Measurements from ENCODE around the gene BRIP1.

The BRIP1 gene

DNA sequence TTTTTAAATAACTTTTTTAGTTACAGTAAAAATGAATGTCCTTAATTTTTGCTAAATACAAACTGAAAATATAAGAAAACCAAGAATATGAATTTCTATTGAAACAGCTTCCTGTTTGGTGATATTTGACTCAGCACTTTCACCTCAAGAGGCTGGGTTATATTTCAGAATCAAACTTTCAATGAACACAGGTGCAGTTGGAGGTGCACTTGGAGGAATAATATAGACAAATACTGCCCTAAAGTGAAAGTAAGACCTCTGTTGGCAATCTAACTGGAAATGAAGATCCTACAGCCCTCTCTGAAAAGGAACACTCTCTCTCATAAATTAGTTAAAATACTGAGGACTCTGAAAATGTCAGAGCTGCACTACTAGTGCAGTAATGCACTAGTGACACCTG, 106.2 kb downstream of the BRIP1 start:
- no peak for DNase-seq (ENCODE audit: low spot score)

DNA sequence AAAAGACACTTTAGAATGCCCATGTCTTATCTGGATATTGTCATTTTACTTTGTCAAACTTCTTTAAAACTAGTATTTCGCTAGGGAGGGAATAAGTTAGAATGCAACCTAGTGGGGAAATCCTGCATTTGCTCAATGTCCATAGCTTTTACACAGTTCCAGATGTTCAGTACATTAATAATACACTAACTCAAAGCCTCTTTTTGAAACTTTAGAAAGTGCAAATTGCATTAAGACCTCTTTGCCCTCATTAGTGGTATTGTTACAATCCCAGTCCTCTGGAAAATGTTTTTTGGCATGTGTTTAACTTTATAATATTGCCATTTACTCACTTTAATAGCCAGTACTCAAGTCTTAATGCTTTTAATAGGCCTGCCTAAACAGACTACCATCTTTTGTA, 106.8 kb downstream of the BRIP1 start:
- no peak for DNase-seq (ENCODE audit: low spot score)

DNA sequence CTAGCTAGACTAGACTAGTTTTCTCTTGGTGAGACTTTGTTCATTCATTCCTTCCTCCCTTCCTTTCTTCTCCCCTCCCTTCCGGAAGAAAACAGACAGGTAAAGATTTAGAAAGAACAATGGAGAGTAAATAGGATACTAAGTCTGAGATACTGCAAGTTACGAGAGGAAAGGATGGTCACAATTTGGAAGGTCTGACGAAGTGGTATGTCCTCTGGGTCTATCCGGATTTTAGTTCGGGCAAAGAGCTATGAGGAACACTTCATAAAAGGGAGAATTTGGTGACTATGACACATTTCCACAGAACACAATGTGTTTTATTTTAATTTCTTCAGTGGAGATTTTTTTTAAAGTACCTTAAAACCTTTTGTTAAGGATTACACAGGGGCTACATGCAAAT, 107.7 kb downstream of the BRIP1 start:
- no peak for DNase-seq (ENCODE audit: low spot score)

DNA sequence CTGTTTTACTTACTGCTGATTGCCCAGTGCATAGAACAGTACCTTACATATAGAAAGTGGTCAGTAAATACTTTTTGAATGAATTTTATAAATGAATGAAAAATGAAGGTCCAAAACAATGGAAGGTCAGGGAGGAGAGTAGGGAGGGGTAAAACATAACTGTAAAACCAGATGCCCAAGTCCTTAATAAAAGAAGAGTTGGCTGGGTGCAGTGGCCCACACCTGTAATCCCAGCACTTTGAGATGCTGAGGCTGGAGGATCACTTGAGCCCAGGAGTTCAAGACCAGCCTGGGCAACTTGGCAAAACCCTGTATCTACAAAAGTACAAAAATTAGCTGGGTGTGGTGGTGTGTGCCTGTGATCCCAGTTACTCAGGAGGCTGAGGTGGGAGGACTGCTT, 108.2 kb downstream of the BRIP1 start:
- DNase-seq (ENCODE audit: low spot score), result no peak

- no peak for DNase-seq (ENCODE audit: low spot score)
Observed at GRCh38 chr17:61754124-61754523, 109.2 kb downstream of the BRIP1 start.

DNA sequence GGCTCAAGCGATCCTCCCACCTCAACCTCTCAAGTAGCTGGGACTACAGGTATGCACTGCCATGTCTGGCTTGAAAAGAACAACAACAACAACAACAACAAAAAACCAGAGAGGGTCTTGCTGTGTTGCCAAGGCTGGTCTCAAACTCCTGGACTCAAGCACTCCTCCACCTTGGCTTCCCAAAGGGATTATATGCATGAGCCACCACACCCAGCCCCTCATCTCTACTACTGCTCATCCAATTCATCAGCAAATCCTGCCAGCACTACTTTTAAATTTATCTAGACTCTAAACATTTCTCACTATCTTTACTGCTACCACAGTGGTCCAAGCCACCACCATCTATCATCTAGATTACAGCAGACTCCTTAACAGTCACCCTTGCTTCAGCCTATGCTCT, 109.6 kb downstream of the BRIP1 start:
- no peak for DNase-seq (ENCODE audit: low spot score)

GRCh38 chr17:61750656-61751055, 112.7 kb downstream of the BRIP1 start:
- no peak for DNase-seq (ENCODE audit: low spot score)

DNA sequence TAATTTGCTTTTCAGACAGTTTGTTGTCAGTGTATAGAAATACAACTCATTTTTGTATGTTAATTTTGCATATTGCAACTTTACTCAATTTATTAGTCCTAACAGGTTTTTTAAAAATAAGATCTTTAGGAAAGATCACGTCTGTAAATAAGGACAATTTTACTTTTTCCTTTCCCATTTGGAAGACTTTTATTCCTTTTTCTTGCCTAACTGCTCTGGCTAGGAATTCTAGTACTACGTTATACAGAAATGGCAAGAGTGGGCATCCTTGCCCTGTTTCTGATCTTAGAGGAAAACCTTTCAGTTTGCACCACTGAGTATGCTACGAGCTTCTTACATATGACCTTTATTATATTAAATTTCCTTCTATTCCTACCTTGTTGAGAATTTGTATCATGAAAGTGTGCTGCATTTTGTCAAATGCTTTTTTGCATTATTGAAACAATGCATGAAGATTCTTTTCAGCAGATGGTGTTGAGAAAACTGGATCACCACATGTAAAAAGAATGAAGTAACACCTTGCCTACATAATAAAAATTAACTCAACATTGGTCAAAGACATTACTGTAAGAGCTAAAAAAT, 113.4 kb downstream of the BRIP1 start:
- no peak for DNase-seq (ENCODE audit: low spot score)

GRCh38 chr17:61746248-61746985, 116.9 kb downstream of the BRIP1 start:
- no peak for DNase-seq (ENCODE audit: low spot score)

- no peak for DNase-seq (ENCODE audit: low spot score)
Observed at GRCh38 chr17:61744804-61745203, 118.5 kb downstream of the BRIP1 start.

- no peak for DNase-seq (ENCODE audit: low spot score)
Observed at GRCh38 chr17:61744252-61744651, 119.1 kb downstream of the BRIP1 start.

GRCh38 chr17:61743766-61744165, 119.6 kb downstream of the BRIP1 start:
- DNase-seq (ENCODE audit: low spot score), result no peak

GRCh38 chr17:61739002-61739401, 124.3 kb downstream of the BRIP1 start:
- no peak for DNase-seq (ENCODE audit: low spot score)

DNA sequence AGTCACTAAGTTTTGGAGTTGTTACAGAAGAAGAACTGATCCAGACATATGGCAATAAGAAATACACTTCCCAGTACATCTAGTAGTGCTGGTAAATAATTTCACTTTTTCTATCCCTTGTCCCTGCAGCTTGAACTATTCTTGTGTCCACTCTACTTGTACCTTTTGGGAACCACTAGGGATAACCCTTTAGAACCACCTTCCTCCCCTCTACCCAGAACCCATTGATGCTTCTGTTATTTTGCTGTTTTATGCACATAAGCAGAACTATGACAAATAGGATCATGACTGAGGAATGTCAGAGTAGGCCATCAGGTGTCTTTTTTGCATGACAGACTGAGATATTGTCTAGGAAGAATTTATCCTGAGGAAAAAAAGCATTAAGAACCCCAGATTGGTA, 125.1 kb downstream of the BRIP1 start:
- no peak for DNase-seq (ENCODE audit: low spot score)

DNA sequence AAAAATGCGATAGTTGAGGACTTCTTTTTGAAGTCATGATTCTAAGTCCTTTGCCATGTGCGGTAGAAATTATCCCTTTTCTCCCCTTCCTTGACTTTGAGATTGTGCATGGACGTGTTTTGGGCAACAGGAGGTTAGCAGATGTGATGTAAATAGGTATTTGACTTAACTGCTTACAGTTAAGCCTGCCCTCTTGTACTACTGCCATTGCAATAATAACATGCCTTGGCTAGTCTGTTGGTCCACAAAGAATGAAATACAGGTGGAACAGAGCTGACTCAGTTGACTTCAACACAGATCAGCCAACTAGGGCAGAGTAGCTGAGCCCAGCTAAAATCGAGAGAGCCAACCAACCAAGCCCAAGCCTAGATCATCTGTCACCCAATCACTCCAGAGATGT, 125.5 kb downstream of the BRIP1 start:
- DNase-seq (ENCODE audit: low spot score), result no peak

DNA sequence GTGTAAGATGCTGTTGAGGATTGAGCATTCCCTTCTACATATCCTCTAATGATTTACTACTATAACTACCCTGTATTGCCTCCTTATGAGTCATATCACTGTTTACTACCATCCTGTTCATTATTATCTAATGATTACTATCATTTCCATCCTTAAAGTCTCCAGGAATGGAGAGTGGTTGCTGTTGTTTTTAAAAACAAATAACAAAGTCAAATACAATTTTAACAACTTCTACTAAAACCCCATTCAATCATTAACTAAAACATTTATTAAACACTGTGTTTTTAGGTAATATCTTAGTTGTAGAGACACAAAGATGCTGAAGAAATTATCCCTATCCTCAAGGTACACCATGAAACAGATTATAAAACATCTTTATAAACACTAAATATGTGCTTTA, 126.9 kb downstream of the BRIP1 start:
- no peak for DNase-seq (ENCODE audit: low spot score)

- no peak for DNase-seq (ENCODE audit: low spot score)
Observed at GRCh38 chr17:61735807-61736206, 127.5 kb downstream of the BRIP1 start.

- DNase-seq (ENCODE audit: low spot score), result no peak
Observed at GRCh38 chr17:61734466-61734865, 128.9 kb downstream of the BRIP1 start.

DNA sequence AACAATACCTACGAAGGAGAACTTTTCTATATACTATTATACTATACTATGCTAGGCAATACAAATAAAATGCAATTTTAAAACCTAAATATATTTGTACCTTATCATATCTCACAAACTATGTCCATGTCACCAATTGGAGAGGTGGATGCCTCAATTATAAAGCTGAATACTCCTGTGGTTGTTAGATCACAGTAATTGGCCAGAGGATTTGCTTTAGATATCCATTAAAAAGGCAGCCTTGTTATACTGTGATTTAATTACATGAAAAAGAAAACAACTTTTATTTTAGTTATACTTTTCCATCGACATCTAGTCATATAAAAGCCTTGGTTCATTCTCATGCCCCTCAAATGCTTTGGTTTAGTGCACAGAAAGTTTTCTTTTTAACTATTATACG, 129.3 kb downstream of the BRIP1 start:
- DNase-seq (ENCODE audit: low spot score), result no peak

- DNase-seq (ENCODE audit: low spot score), result no peak
Observed at GRCh38 chr17:61733021-61733420, 130.3 kb downstream of the BRIP1 start.

DNA sequence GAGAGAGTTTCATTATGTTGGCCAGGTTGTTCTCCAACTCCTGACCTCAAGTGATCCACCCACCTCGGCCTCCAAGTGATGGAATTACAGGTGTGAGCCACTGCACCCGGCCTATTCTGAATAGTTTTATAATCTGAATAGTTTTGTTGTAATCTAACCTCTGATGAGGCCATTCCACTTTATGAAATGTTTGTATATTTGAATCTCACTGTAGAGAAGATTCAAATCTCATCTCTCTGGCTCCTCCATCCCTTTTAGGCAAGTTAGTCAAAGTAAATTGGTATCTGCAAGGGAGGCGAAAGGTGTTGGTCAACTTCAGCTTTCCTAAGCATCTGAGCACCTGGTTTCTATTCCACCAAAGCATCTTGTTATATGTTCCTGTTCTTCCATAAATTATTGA, 131.2 kb downstream of the BRIP1 start:
- DNase-seq (ENCODE audit: low spot score), result no peak

- no peak for DNase-seq (ENCODE audit: low spot score)
Observed at GRCh38 chr17:61731330-61731729, 132.0 kb downstream of the BRIP1 start.

DNA sequence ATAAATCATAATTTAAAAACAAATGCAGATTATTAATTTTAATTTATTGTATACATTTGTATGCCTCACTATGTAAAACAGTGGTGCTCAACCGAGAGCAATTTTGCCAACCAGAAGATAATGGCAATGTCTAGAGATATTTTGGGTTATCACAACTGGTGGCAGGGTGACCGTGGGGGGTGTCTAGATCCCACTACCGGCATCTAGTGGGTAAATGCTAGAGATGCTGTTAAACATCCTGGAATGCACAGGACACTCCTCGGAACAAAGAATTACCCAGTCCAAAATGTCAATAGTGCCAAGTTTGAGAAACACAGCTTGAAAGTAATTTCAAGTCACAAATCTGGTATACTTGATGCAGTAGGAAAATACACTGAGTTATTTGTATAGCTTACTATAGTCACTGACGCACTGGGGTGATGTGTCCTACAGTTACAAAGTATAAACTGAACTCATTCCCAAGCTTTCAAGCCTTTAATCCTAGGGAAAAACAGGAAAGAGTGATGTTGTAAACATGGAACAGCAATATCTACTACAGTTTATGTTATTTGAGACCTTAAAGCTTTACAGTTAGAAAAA, 133.5 kb downstream of the BRIP1 start:
- DNase-seq (ENCODE audit: low spot score), result no peak

Data from AG08395 (cell line).